Gastroesophageal sphincter (tissue), 3 donors: ENCODE results near the gene STRIT1.

ENCODE experiments used
- CTCF ChIP-seq, 4 experiments: fragments of 200-600 bp in 2 of 4; fragments of 450-650 bp in 2 of 4; sonication (generic) in 1 of 4; IDR thresholded peaks; one replicate each; pipeline ENCODE4 v1.5.1; 2017 to 2019; ENCODE audit warnings: antibody characterized with exemption in 4 of 4, mild to moderate bottlenecking in 2 of 4, moderate library complexity in 2 of 4
- POLR2AphosphoS5 ChIP-seq: sonication (generic); formaldehyde crosslinking; IDR thresholded peaks from one replicate; pipeline ENCODE4 v1.6.1; 2017; ENCODE audit warnings: antibody characterized with exemption

DNA sequence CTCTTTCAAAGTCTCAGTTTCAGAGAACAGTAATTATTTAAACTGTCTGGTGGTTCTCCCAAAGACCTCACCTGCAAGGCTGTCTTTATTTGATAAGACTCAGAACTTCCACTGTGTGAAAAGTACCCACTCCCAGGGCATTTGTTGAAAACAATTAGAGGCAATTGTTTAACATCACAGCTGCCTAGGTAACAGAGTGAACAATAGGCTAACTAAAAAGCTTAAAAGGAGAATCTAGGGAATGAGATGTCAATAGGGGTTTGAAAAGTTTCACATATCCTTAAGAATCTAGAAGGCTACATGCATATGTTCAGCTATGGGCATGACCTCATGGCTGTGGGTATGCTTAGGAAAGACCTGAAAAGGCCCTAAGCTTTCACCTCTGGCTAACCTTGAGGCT lies 2.9 kb upstream of the STRIT1 start:
- no peak for TF ChIP-seq CTCF (IDR thresholded peaks at IDR 0.05)
- no peak for TF ChIP-seq POLR2AphosphoS5
